Trophoblast cell (in vitro differentiated cells and primary cell): ENCODE results near the gene ZBTB8A.

Source experiments
- DNase-seq, 2 donors: peaks; one replicate each; pipeline ENCODE4 v3.0.0-alpha.2; 2016
- H2AFZ ChIP-seq: 2 replicates; pipeline ENCODE4 v1.6.1; 2013; ENCODE audit warnings: low read length, moderate library complexity, mild to moderate bottlenecking; ENCODE audit not compliant: insufficient read depth, poor library complexity
- H2AK5ac ChIP-seq: 2 replicates; pipeline ENCODE4 v1.6.1; 2013; ENCODE audit warnings: mild to moderate bottlenecking, low read length
- H2BK120ac ChIP-seq: 2 replicates; pipeline ENCODE4 v1.6.1; 2013; ENCODE audit warnings: low read length, mild to moderate bottlenecking, moderate library complexity; ENCODE audit not compliant: insufficient read depth, poor library complexity
- H2BK12ac ChIP-seq: 2 replicates; pipeline ENCODE4 v1.6.1; 2013; ENCODE audit warnings: mild to moderate bottlenecking, low read length, moderate library complexity
- H2BK5ac ChIP-seq: 2 replicates; pipeline ENCODE4 v1.6.1; 2013; ENCODE audit warnings: low read length, low read depth, moderate library complexity, mild to moderate bottlenecking; ENCODE audit not compliant: poor library complexity
- H3K14ac ChIP-seq: 2 replicates; pipeline ENCODE4 v1.6.1; 2013; ENCODE audit warnings: mild to moderate bottlenecking, low read length
- H3K18ac ChIP-seq: 2 replicates; pipeline ENCODE4 v1.6.1; 2013; ENCODE audit warnings: mild to moderate bottlenecking, low read length
- H3K23ac ChIP-seq: 2 replicates; pipeline ENCODE4 v1.6.1; 2013; ENCODE audit warnings: low read length
- H3K27ac ChIP-seq: 2 replicates; pipeline ENCODE4 v1.5.1; 2013; ENCODE audit warnings: low read depth, mild to moderate bottlenecking, inconsistent platforms, low read length, moderate library complexity
- H3K27me3 ChIP-seq: 2 replicates; pipeline ENCODE4 v1.6.1; 2013; ENCODE audit warnings: inconsistent platforms, mild to moderate bottlenecking, low read length, moderate library complexity; ENCODE audit not compliant: insufficient read depth
- H3K36me3 ChIP-seq, 2 experiments: 1 replicate in 1 of 2; 2 replicates in 1 of 2; pipeline ENCODE4 v1.6.1; 2013; ENCODE audit warnings: low read length in 2 of 2, mild to moderate bottlenecking in 2 of 2, moderate library complexity in 1 of 2; ENCODE audit not compliant: insufficient read depth in 2 of 2, control insufficient read depth in 1 of 2
- H3K4ac ChIP-seq: 2 replicates; pipeline ENCODE4 v1.6.1; 2013; ENCODE audit warnings: low read depth, mild to moderate bottlenecking, low read length, moderate library complexity
- H3K4me1 ChIP-seq, 2 experiments: 1 replicate in 1 of 2; 2 replicates in 1 of 2; pipeline ENCODE4 v1.6.1; 2013; ENCODE audit warnings: low read length in 2 of 2, mild to moderate bottlenecking in 2 of 2, moderate library complexity in 1 of 2; ENCODE audit not compliant: insufficient read depth in 2 of 2, control insufficient read depth in 1 of 2
- H3K4me2 ChIP-seq: 2 replicates; pipeline ENCODE4 v1.6.1; 2013; ENCODE audit warnings: inconsistent platforms, mild to moderate bottlenecking, low read length, moderate library complexity
- H3K4me3 ChIP-seq: 2 replicates; pipeline ENCODE4 v1.5.1; 2013; ENCODE audit warnings: mild to moderate bottlenecking, low read depth, low read length, inconsistent platforms
- H3K79me1 ChIP-seq: one replicate; pipeline ENCODE4 v1.6.1; 2013; ENCODE audit warnings: low read length
- H3K79me2 ChIP-seq: 2 replicates; pipeline ENCODE4 v1.6.1; 2013; ENCODE audit warnings: low read length, mild to moderate bottlenecking; ENCODE audit not compliant: control insufficient read depth, insufficient read depth, poor library complexity
- H3K9ac ChIP-seq: 2 replicates; pipeline ENCODE4 v1.6.1; 2013; ENCODE audit warnings: mild to moderate bottlenecking, low read length
- H3K9me3 ChIP-seq: 2 replicates; pipeline ENCODE4 v1.6.1; 2013; ENCODE audit warnings: low read depth, mild to moderate bottlenecking, control low read depth, inconsistent platforms, low read length; ENCODE audit not compliant: insufficient read depth
- H4K12ac ChIP-seq: 2 replicates; pipeline ENCODE4 v1.6.1; 2013; ENCODE audit warnings: low read depth, mild to moderate bottlenecking, low read length, moderate library complexity
- H4K8ac ChIP-seq: 2 replicates; pipeline ENCODE4 v1.6.1; 2013; ENCODE audit warnings: low read depth, mild to moderate bottlenecking, low read length, moderate library complexity
- H4K91ac ChIP-seq: one replicate; pipeline ENCODE4 v1.6.1; 2013; ENCODE audit warnings: low read depth, mild to moderate bottlenecking, low read length, moderate library complexity
- WGBS: extraction: QIAGEN DNeasy Blood & Tissue Kit; methylation state at CpG from one replicate; pipeline ENCODE4 v1.1.7; 2013; ENCODE audit warnings: missing lambda C conversion rate; ENCODE audit not compliant: insufficient read length, insufficient coverage; ENCODE audit errors: extremely low coverage; 5-methylcytosine and 5-hydroxymethylcytosine counted together

Gene ZBTB8A

DNA sequence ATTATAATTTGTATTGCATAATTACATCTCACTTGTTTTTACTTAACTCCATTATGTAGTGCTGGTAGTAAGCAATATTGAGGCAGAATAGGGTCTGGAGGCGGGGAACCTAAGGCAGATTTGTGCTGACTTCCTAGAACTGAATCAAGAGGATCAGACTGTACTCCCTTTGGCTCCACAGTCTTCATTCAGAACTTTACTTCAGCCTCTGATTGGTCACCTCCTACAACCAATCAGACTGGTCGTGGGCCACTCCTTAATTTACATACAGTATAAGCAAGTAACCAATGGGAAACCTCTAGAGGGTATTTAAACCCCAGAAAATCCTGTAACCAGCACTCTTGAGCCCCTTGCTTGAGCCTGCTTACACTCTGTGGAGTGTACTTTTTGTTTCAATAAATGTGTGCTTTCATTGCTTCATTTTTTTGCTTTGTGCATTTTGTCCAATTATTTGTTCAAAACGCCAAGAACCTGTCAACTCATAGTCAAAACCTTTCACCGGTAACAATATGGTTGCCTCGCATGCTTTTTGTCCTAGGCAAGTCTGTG lies 79.5 kb downstream of the ZBTB8A start:
- Histone ChIP-seq H3K14ac (no peak overlapping the region), H2AK5ac (no peak overlapping the region), H3K79me1 (no peaks in the 10 kb centered on the region), H3K9me3 (no peaks in the 10 kb centered on the region), H2BK120ac (no peak overlapping the region), H3K4me3 (no peak overlapping the region), H3K36me3 (peaks cover 0 to 5% of the 10 kb centered on the region in 2 experiments), H2BK5ac (no peak overlapping the region), H4K12ac (no peak overlapping the region), H3K4ac (no peak overlapping the region), H3K4me2 (no peak overlapping the region), H3K4me1 (no peaks in the 10 kb centered on the region), H2AFZ (no peak overlapping the region), H3K9ac (no peak overlapping the region), H3K27ac (no peak overlapping the region), H3K18ac (no peak overlapping the region), H3K27me3 (no peaks in the 10 kb centered on the region), H3K79me2 (no peaks in the 10 kb centered on the region), H4K91ac (no peak overlapping the region), H3K23ac (no peak overlapping the region), H2BK12ac (no peak overlapping the region), H4K8ac (no peak overlapping the region)
- no CpG with 5 or more reads among the region's 5 CpGs for WGBS
- no peak for DNase-seq

DNA sequence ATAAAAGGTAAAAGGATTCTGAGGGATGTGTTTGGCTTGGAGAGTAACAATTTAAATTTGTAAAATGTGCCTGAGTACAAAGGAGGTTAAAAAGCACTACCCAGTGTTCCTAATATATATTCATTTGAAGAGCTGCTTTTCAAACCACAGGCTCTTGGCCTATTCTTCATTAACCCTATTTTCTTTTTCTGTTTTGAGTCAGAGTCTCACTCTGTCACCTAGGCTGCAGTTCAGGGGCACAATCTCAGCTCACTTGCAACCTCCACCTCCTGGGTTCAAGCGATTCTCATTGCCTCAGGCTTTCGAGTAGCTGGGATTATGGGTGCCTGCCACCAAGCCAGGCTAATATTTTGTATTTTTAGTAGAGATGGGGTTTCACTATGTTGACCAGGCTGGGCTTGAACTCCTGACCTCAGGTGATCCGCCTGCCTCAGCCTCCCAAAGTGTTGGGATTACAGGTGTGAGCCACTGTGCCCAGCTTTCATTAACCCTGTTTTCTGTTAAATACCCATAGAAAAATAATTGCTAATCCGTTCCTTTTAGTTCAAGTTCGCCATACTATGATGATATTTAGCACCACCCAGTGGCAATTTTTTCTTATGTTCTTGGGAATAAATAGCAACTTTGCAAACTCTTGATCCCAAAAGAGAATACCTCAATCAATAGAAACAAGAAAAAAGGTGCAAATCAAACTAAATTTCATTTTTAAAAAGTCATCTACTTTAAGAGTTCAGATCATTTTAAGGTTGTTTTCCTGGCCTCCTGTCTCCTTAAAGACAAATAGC lies 80.7 kb downstream of the ZBTB8A start:
- Histone ChIP-seq H3K23ac (no peak overlapping the region), H2AK5ac (no peak overlapping the region), H3K14ac (no peak overlapping the region), H3K36me3 (peaks cover 0 to 5% of the 10 kb centered on the region in 2 experiments), H3K79me2 (no peaks in the 10 kb centered on the region), H2BK12ac (no peak overlapping the region), H2BK5ac (no peak overlapping the region), H4K12ac (no peak overlapping the region), H3K18ac (no peak overlapping the region), H3K4me1 (no peaks in the 10 kb centered on the region), H2BK120ac (no peak overlapping the region), H4K8ac (no peak overlapping the region), H3K79me1 (no peaks in the 10 kb centered on the region), H3K9me3 (no peaks in the 10 kb centered on the region), H3K4ac (no peak overlapping the region), H4K91ac (no peak overlapping the region), H3K4me2 (no peak overlapping the region), H3K27ac (no peak overlapping the region), H3K27me3 (no peaks in the 10 kb centered on the region), H3K4me3 (no peak overlapping the region), H3K9ac (no peak overlapping the region), H2AFZ (no peak overlapping the region)
- DNase-seq = peak in 1 of 2 donors; percentile 49
- no CpG with 5 or more reads among the region's 5 CpGs for WGBS

DNA sequence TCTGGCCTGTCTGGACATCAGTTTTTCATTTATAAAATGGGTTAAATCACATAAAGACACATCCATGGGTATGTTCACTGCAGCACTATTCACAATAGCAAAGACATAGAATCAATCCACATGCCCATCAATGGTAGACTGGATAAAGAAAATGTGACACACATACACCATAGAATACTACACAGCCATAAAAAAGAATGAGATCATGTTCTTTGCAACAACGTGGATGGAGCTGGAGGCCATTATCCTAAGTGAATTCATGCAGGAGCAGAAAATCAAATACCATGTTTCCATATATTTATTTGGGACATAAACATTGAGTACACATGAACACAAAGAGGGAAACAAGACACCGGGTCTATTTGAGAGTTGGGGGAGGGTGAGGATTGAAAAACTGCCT lies 83.0 kb downstream of the ZBTB8A start:
- no peak overlapping the region for H3K4me3 ChIP-seq
- H4K91ac ChIP-seq = no peak overlapping the region
- H2AFZ ChIP-seq = no peak overlapping the region
- H3K23ac ChIP-seq = no peak overlapping the region
- no CpG with 5 or more reads among the region's 2 CpGs for WGBS
- no peak overlapping the region for H2BK120ac ChIP-seq
- peaks cover 4 to 5% of the 10 kb centered on the region in 2 experiments for H3K36me3 ChIP-seq
- no peaks in the 10 kb centered on the region for H3K79me1 ChIP-seq
- H3K9ac ChIP-seq = no peak overlapping the region
- H2AK5ac ChIP-seq = no peak overlapping the region
- no peaks in the 10 kb centered on the region for H3K4me1 ChIP-seq
- no peak overlapping the region for H4K12ac ChIP-seq
- no peak overlapping the region for H3K4ac ChIP-seq
- H2BK12ac ChIP-seq = no peak overlapping the region
- no peaks in the 10 kb centered on the region for H3K79me2 ChIP-seq
- no peak overlapping the region for H4K8ac ChIP-seq
- no peak overlapping the region for H2BK5ac ChIP-seq
- no peak overlapping the region for H3K4me2 ChIP-seq
- H3K18ac ChIP-seq = no peak overlapping the region
- no peaks in the 10 kb centered on the region for H3K9me3 ChIP-seq
- no peak overlapping the region for H3K14ac ChIP-seq
- H3K27ac ChIP-seq = no peak overlapping the region
- DNase-seq = no peak
- H3K27me3 ChIP-seq = no peaks in the 10 kb centered on the region

DNA sequence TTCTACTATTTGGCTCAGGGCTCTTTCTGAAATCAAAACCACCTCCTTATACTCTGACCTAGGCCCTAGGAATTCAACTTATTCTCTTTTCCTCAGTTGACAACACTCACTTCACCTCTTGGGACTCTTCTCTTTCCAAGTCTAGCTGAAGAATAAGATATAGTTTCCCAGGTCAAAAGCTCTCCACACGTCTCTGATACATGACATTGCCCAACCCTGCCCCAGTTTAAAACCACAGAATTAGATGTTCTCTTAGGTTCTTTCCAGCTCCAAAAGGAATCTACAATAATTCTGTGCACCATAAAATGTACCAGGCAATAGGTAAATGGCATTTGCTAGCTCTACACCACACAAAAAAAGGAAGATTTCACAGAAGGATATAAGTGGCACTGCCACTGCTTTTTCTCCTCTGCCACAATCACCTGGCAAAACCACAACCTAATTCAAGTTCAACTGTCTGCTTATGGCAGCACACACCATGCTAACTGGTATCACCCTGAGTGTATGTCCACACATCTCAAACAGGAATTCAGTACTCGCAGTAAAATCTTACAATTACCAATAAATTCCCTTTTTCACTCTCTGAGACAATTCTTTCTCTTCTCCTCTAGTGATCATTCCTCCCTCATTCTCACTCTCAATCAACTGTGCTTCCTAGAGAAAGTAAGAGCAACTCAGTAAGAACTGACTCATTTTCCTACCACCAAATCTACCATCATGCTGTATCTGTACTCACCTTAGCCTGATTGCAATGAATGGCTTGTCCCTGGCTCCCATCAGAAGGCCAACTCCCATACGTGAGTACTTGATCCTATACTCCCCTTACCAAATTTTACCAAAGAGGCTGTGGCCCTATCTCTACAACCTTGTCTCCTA lies 83.8 kb downstream of the ZBTB8A start:
- no peak for DNase-seq

More for the DNA sequence above, 83.8 kb downstream of the ZBTB8A start:
- Histone ChIP-seq H2AK5ac (no peak overlapping the region), H3K79me2 (no peaks in the 10 kb centered on the region), H4K12ac (no peak overlapping the region), H2BK120ac (no peak overlapping the region), H4K91ac (no peak overlapping the region), H3K27me3 (no peaks in the 10 kb centered on the region), H3K4me2 (no peak overlapping the region), H3K36me3 (peaks cover 7 to 8% of the 10 kb centered on the region in 2 experiments), H3K23ac (no peak overlapping the region), H3K4me3 (no peak overlapping the region), H3K4ac (no peak overlapping the region), H2AFZ (no peak overlapping the region), H3K4me1 (no peaks in the 10 kb centered on the region), H3K9ac (no peak overlapping the region), H3K27ac (no peak overlapping the region), H2BK5ac (no peak overlapping the region), H4K8ac (no peak overlapping the region), H3K9me3 (no peaks in the 10 kb centered on the region), H3K18ac (no peak overlapping the region), H3K14ac (no peak overlapping the region), H2BK12ac (no peak overlapping the region), H3K79me1 (no peaks in the 10 kb centered on the region)
- WGBS = no CpG with 5 or more reads among the region's 3 CpGs
